HepG2 (cell line): ENCODE measurements around the gene CREBBP. TPM values are rescaled to one million over a fixed set of nuclear protein-coding genes. Genes with fewer than 3 reads are reported as not detected.

ENCODE experiments used
- GABPB1 ChIP-seq: IDR thresholded peaks from 2 replicates; pipeline ENCODE4 v1.6.1; 2016; ENCODE audit warnings: mild to moderate bottlenecking, missing genetic modification reagents, moderate library complexity, missing compliant biosample characterization
- GRHL1 ChIP-seq: sonication (generic); formaldehyde crosslinking; conservative IDR thresholded peaks from 2 replicates; pipeline ENCODE4 v1.8.0; 2022; ENCODE audit warnings: missing genetic modification reagents
- JARID2 ChIP-seq: sonication (generic); formaldehyde crosslinking; IDR thresholded peaks from 2 replicates; pipeline ENCODE4 v1.8.1; 2023; ENCODE audit warnings: missing genetic modification reagents, inconsistent platforms; ENCODE audit not compliant: insufficient replicate concordance
- JUNB ChIP-seq: sonication (generic); formaldehyde crosslinking; IDR thresholded peaks from 2 replicates; pipeline ENCODE4 v1.8.0; 2022; ENCODE audit warnings: missing genetic modification reagents, mild to moderate bottlenecking, borderline replicate concordance
- KAT2B ChIP-seq: fragments of 150-350 bp; IDR thresholded peaks from 2 replicates; pipeline ENCODE4 v1.6.1; 2014; ENCODE audit warnings: low read depth, low read length, borderline replicate concordance
- KDM5B ChIP-seq: sonication (generic); formaldehyde crosslinking; IDR thresholded peaks from 2 replicates; pipeline ENCODE4 v1.4.0; 2020; ENCODE audit warnings: missing genetic modification reagents, mild to moderate bottlenecking, borderline replicate concordance
- MXD1 ChIP-seq: sonication (generic); formaldehyde crosslinking; IDR thresholded peaks from 2 replicates; pipeline ENCODE4 v1.4.0; 2020; ENCODE audit warnings: mild to moderate bottlenecking, missing genetic modification reagents
- NFATC3 ChIP-seq: sonication (generic); formaldehyde crosslinking; IDR thresholded peaks from 2 replicates; pipeline ENCODE4 v1.5.1; 2020; ENCODE audit warnings: mild to moderate bottlenecking, missing genetic modification reagents
- PAX8 ChIP-seq: sonication (generic); formaldehyde crosslinking; IDR thresholded peaks from 2 replicates; pipeline ENCODE4 v1.8.0; 2022; ENCODE audit warnings: mild to moderate bottlenecking, missing genetic modification reagents, borderline replicate concordance
- PCBP2 ChIP-seq: fragments of 200-400 bp; formaldehyde crosslinking; optimal IDR thresholded peaks from 2 replicates; pipeline ENCODE3; 2018; ENCODE audit warnings: low read length, low read depth; ENCODE audit not compliant: poor library complexity, severe bottlenecking
- PRPF4 ChIP-seq: fragments of 200-400 bp; formaldehyde crosslinking; IDR thresholded peaks from 2 replicates; pipeline ENCODE4 v1.6.1; 2016; ENCODE audit warnings: low read length, low read depth; ENCODE audit not compliant: poor library complexity, severe bottlenecking
- PTBP1 ChIP-seq: fragments of 200-400 bp; formaldehyde crosslinking; IDR thresholded peaks from 2 replicates; pipeline ENCODE4 v1.6.1; 2018; ENCODE audit warnings: low read length, low read depth; ENCODE audit not compliant: poor library complexity, severe bottlenecking
- SYNCRIP ChIP-seq: fragments of 200-400 bp; formaldehyde crosslinking; IDR thresholded peaks from 2 replicates; pipeline ENCODE4 v1.6.1; 2018; ENCODE audit warnings: mild to moderate bottlenecking, low read depth, low read length; ENCODE audit not compliant: insufficient read depth
- THAP11 ChIP-seq: IDR thresholded peaks from 2 replicates; pipeline ENCODE4 v1.6.1; 2016; ENCODE audit warnings: missing biosample characterization, missing genetic modification reagents
- ZBTB43 ChIP-seq: sonication (generic); formaldehyde crosslinking; conservative IDR thresholded peaks from 2 replicates; pipeline ENCODE4 v1.4.0; 2020; ENCODE audit warnings: missing genetic modification reagents
- ZEB1 ChIP-seq: IDR thresholded peaks from 2 replicates; pipeline ENCODE4 v1.6.1; 2012; ENCODE audit warnings: mild to moderate bottlenecking, low read depth, inconsistent platforms; ENCODE audit not compliant: insufficient replicate concordance
- ZNF101 ChIP-seq: sonication (generic); formaldehyde crosslinking; IDR thresholded peaks from 2 replicates; pipeline ENCODE4 v1.4.0; 2020; ENCODE audit warnings: mild to moderate bottlenecking, low read depth, missing genetic modification reagents, borderline replicate concordance
- ZNF18 ChIP-seq: sonication (generic); formaldehyde crosslinking; IDR thresholded peaks from 2 replicates; pipeline ENCODE4 v1.8.0; 2022; ENCODE audit warnings: mild to moderate bottlenecking, missing genetic modification reagents; ENCODE audit not compliant: insufficient replicate concordance
- ZNF343 ChIP-seq: sonication (generic); formaldehyde crosslinking; IDR thresholded peaks from 2 replicates; pipeline ENCODE4 v1.4.0; 2020; ENCODE audit warnings: mild to moderate bottlenecking, missing genetic modification reagents
- ZNF354B ChIP-seq: sonication (generic); formaldehyde crosslinking; IDR thresholded peaks from 2 replicates; pipeline ENCODE4 v1.8.0; 2022; ENCODE audit warnings: mild to moderate bottlenecking, missing genetic modification reagents
- ZNF451 ChIP-seq: sonication (generic); formaldehyde crosslinking; IDR thresholded peaks from 2 replicates; pipeline ENCODE4 v1.5.0; 2020; ENCODE audit warnings: mild to moderate bottlenecking, missing genetic modification reagents
- ZNF557 ChIP-seq: sonication (generic); formaldehyde crosslinking; IDR thresholded peaks from 2 replicates; pipeline ENCODE4 v1.4.0; 2020; ENCODE audit warnings: missing genetic modification reagents
- polyA plus RNA-seq, 8 experiments: library from polyadenylated mRNA; depleted of rRNA in 3 of 8; stranded (reverse) in 7 of 8; unstranded in 1 of 8; fragments of >200 nt; fragmentation: Illumina TruSeq in 4 of 8; extraction: Trizol in 4 of 8; gene quantifications; 2 replicates each; pipeline versions ENCODE4 v1.2.1 to v1.2.3, GENCODE V29; 2011 to 2016; ENCODE audit warnings: low read depth in 4 of 8, missing spikeins in 1 of 8, mixed read lengths in 1 of 8; ENCODE audit not compliant: insufficient read depth in 1 of 8
- total RNA-seq, 5 experiments: library from RNA; depleted of rRNA; stranded (reverse); fragments of >200 nt; fragmentation: Illumina TruSeq; extraction: Trizol; gene quantifications; 2 replicates each; pipeline ENCODE4 v1.2.3, GENCODE V29; 2016; ENCODE audit warnings: low read depth in 1 of 5

CREBBP gene
- total and polyA plus RNA-seq, 2 of the 13 experiments (the other 11 are each of a cell fraction or from before 2014, with no cell fraction given) = 5.3 to 10.4 TPM

GRCh38 chr16:3717235-3718018 is 163.1 kb downstream of the CREBBP start, which contains the start of gene TRAP1 (continued):
- no peak for TF ChIP-seq ZNF101 (CRISPR knock-in tag)
- no peak; the same call in 1 of the 2 replicates for TF ChIP-seq ZBTB43 (CRISPR knock-in tag)
- no peak for TF ChIP-seq ZNF557
- TF ChIP-seq ZNF451 = peak; percentile 82; the same call in 1 of the 2 replicates
- no peak for TF ChIP-seq PTBP1
- no peak for TF ChIP-seq ZEB1
- TF ChIP-seq SYNCRIP = no peak
- TF ChIP-seq PCBP2 = no peak
- no peak for TF ChIP-seq ZNF343
- TF ChIP-seq GRHL1 (CRISPR knock-in tag) = no peak
- no peak for TF ChIP-seq ZNF354B
- TF ChIP-seq JARID2 (CRISPR knock-in tag) = no peak
- peak; percentile 61; the same call in 1 of the 2 replicates for TF ChIP-seq MXD1 (CRISPR knock-in tag)
- no peak for TF ChIP-seq ZNF18 (CRISPR knock-in tag)
- TF ChIP-seq THAP11 (CRISPR knock-in tag) = peak; percentile 82
- no peak for TF ChIP-seq KAT2B
- no peak for TF ChIP-seq NFATC3
- TF ChIP-seq KDM5B (CRISPR knock-in tag) = peak; percentile 64; the same call in 1 of the 2 replicates
- TF ChIP-seq PAX8 (CRISPR knock-in tag) = no peak
- no peak for TF ChIP-seq JUNB
- peak; percentile 75 for TF ChIP-seq GABPB1 (CRISPR knock-in tag)
- no peak for TF ChIP-seq PRPF4
